RWPE2 (cell line): Measurements from ENCODE around the gene TF.

Source experiments
- ATAC-seq: fragments of 200-7000 bp; cut with Tn5 transposase; 3 replicates; pipeline ENCODE4 v1.9.1; 2021; ENCODE audit warnings: low read depth
- DNase-seq: peaks from one replicate; pipeline ENCODE4 v3.0.0-alpha.2; 2020; ENCODE audit warnings: low spot score
- H3K27ac ChIP-seq: fragments of 450-650 bp; 2 replicates; pipeline ENCODE4 v1.5.1; 2017; ENCODE audit warnings: mild to moderate bottlenecking; ENCODE audit not compliant: poor library complexity, severe bottlenecking
- H3K27me3 ChIP-seq: fragments of 250-450 bp; sonication (Bioruptor Pico); 2 replicates; pipeline ENCODE4 v1.5.1; 2021; ENCODE audit warnings: mild to moderate bottlenecking, moderate library complexity; ENCODE audit not compliant: insufficient read depth, poor library complexity, severe bottlenecking
- H3K36me3 ChIP-seq: fragments of 250-450 bp; sonication (Bioruptor Pico); 2 replicates; pipeline ENCODE4 v1.5.1; 2020; ENCODE audit warnings: low read depth, mild to moderate bottlenecking, moderate library complexity
- H3K4me1 ChIP-seq: fragments of 250-450 bp; sonication (Bioruptor Pico); 2 replicates; pipeline ENCODE4 v1.5.1; 2021; ENCODE audit warnings: mild to moderate bottlenecking, moderate library complexity; ENCODE audit not compliant: insufficient read depth, poor library complexity, severe bottlenecking
- H3K4me3 ChIP-seq: fragments of 250-450 bp; sonication (Bioruptor Pico); 2 replicates; pipeline ENCODE4 v1.5.1; 2021; ENCODE audit warnings: mild to moderate bottlenecking, moderate library complexity; ENCODE audit not compliant: severe bottlenecking
- H3K9me3 ChIP-seq: fragments of 250-450 bp; sonication (Bioruptor Pico); 2 replicates; pipeline ENCODE4 v1.5.1; 2021; ENCODE audit warnings: mild to moderate bottlenecking, moderate library complexity; ENCODE audit not compliant: severe bottlenecking
- CTCF ChIP-seq: fragments of 450-650 bp; IDR thresholded peaks from one replicate; pipeline ENCODE4 v1.5.1; 2017; ENCODE audit warnings: mild to moderate bottlenecking, moderate library complexity; ENCODE audit not compliant: poor library complexity, severe bottlenecking

The TF gene

DNA sequence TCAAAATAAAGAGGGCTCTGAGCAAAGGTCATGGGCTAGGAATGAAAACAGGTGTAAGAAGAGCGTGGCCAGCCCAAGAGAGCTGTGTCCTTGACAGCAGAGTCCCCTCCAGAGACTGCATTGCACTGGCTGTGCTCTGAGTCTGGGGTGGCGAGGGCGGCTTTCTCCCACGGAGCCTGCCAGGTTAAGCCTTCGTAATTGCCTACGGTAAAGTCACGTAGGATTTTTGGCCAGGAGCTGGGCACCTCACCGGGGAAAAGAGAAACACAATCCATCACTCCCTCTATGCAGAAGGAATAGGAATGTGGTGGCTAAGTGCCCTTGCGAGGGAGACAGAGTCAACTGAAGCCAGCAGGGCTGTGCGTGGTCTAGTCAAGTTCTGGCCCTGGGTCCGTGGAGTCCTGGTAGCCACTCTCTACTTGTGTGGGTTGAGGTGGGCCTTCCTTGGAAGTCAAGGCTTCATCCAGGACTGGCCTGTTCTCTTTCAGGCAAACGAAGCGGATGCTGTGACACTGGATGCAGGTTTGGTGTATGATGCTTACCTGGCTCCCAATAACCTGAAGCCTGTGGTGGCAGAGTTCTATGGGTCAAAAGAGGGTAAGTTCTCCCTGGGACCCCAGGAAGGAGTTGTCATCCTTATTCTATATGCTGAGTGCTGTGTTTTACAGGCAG lies 7.0 kb downstream of the TF start:
- Histone ChIP-seq H3K36me3 (no peaks in the 10 kb centered on the region), H3K27ac (no peak overlapping the region), H3K4me1 (no peaks in the 10 kb centered on the region), H3K9me3 (no peaks in the 10 kb centered on the region), H3K4me3 (no peak overlapping the region), H3K27me3 (no peaks in the 10 kb centered on the region)
- no peak for ATAC-seq
- DNase-seq, result no peak
- no peak for TF ChIP-seq CTCF

DNA sequence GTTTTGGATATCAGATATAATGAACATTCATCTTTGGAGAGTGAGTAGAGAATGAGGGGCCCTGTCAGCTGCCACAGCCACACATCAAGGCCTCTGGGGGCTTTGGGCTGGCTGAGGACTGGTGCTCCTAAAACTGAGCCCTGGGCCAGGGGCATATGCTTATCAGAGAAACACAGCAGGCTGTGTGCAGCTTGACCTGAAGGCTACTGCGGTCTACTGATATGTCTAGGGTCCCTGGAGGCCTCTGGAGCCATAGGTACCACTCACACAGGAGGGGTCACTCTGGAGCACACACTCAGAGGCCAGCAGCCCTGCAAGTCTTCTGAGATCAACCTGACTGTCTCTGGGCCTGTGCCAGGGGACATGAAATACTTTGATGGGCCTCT lies 7.6 kb downstream of the TF start:
- DNase-seq (no peak), ATAC-seq (no peak)
- TF ChIP-seq CTCF, result no peak
- no peaks in the 10 kb centered on the region for H3K36me3 ChIP-seq
- H3K4me3 ChIP-seq, result no peak overlapping the region
- no peaks in the 10 kb centered on the region for H3K27me3 ChIP-seq
- H3K9me3 ChIP-seq, result no peaks in the 10 kb centered on the region
- H3K27ac ChIP-seq, result no peak overlapping the region
- H3K4me1 ChIP-seq, result no peaks in the 10 kb centered on the region

DNA sequence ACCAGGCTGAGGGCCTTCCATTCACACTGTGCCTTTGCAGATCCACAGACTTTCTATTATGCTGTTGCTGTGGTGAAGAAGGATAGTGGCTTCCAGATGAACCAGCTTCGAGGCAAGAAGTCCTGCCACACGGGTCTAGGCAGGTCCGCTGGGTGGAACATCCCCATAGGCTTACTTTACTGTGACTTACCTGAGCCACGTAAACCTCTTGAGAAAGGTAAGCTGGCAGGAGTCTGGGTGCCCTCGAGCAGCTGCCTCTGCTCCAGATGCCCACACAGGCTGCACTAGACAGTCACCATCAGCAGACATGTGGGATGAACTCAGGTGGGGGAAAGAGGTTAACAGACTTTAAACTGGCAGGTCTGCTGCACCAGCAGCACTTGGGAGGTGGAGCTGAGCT lies 8.3 kb downstream of the TF start:
- Histone ChIP-seq H3K36me3 (no peaks in the 10 kb centered on the region), H3K27me3 (no peaks in the 10 kb centered on the region), H3K4me1 (no peaks in the 10 kb centered on the region), H3K9me3 (no peaks in the 10 kb centered on the region), H3K27ac (no peak overlapping the region), H3K4me3 (no peak overlapping the region)
- DNase-seq, result no peak
- no peak for ATAC-seq
- no peak for TF ChIP-seq CTCF

- Histone ChIP-seq H3K36me3 (no peaks in the 10 kb centered on the region), H3K4me3 (no peak overlapping the region), H3K27ac (no peak overlapping the region), H3K27me3 (peaks cover 1% of the 10 kb centered on the region), H3K9me3 (no peaks in the 10 kb centered on the region), H3K4me1 (no peaks in the 10 kb centered on the region)
- ATAC-seq, result no peak
- TF ChIP-seq CTCF, result no peak
- DNase-seq, result no peak
These were observed 9.0 kb downstream of the TF start for GRCh38 chr3:133754973-133755828.
